GM21360 (cell line): ENCODE results near the gene METTL1.
"Not testable (repeated sequence)": the region's sequence is repeated elsewhere in the genome, so short reads cannot be mapped to it uniquely, and the experiment has no call there.

Experiments
- ATAC-seq: cut with Tn5 transposase; IDR thresholded peaks from one replicate; pipeline ENCODE4 v1.9.1; 2021; ENCODE audit warnings: mild to moderate bottlenecking, moderate library complexity; ENCODE audit not compliant: unreplicated experiment

The METTL1 gene

GRCh38 chr12:57797933-57798332, 26.0 kb upstream of the METTL1 start:
- ATAC-seq: no peak

GRCh38 chr12:57796996-57797395, 25.1 kb upstream of the METTL1 start:
- no peak for ATAC-seq

GRCh38 chr12:57795354-57795753, 23.4 kb upstream of the METTL1 start:
- no peak for ATAC-seq

- ATAC-seq: no peak
Measured at GRCh38 chr12:57793920-57794319, 22.0 kb upstream of the METTL1 start.

GRCh38 chr12:57783861-57784260, 12.0 kb upstream of the METTL1 start:
- ATAC-seq: no peak

- ATAC-seq: no peak
Measured at GRCh38 chr12:57783466-57783801, 11.5 kb upstream of the METTL1 start.

GRCh38 chr12:57782608-57783465, 10.9 kb upstream of the METTL1 start, which contains the start of gene TSFM:
Gene TSFM, plus strand, starts transcription at chr12:57782787. Its CDS starts 15 bp downstream, at chr12:57782802.
- peak; percentile 77 for ATAC-seq

GRCh38 chr12:57782243-57782607, 10.3 kb upstream of the METTL1 start:
- ATAC-seq: no peak

- no peak for ATAC-seq
Measured at GRCh38 chr12:57781801-57782200, 9.9 kb upstream of the METTL1 start.

GRCh38 chr12:57781244-57781643, 9.3 kb upstream of the METTL1 start:
- no peak for ATAC-seq

GRCh38 chr12:57780284-57780897, 8.5 kb upstream of the METTL1 start:
- no peak for ATAC-seq

GRCh38 chr12:57779736-57780135, 7.8 kb upstream of the METTL1 start:
- no peak for ATAC-seq

- no peak for ATAC-seq
Measured at GRCh38 chr12:57777911-57778310, 6.0 kb upstream of the METTL1 start.

GRCh38 chr12:57777367-57777766, 5.5 kb upstream of the METTL1 start:
- no peak for ATAC-seq

- no peak for ATAC-seq
Measured at GRCh38 chr12:57776247-57776587, 4.3 kb upstream of the METTL1 start.

- ATAC-seq: no peak
Measured at GRCh38 chr12:57775563-57776246, 3.8 kb upstream of the METTL1 start.

- no peak for ATAC-seq
Measured at GRCh38 chr12:57775044-57775443, 3.1 kb upstream of the METTL1 start.

- not testable (repeated sequence) for ATAC-seq
Measured at GRCh38 chr12:57774634-57775033, 2.7 kb upstream of the METTL1 start.

- peak; percentile 15 for ATAC-seq
Measured at GRCh38 chr12:57772429-57773322, 771 bp upstream of the METTL1 start, which contains the start of gene EEF1AKMT3. Gene EEF1AKMT3, plus strand, starts transcription at chr12:57772614. Its CDS starts 111 bp downstream, at chr12:57772725.

GRCh38 chr12:57771236-57771872, 551 bp downstream of the METTL1 start:
- ATAC-seq: peak; percentile 64
